Panc1 (cell line): ENCODE measurements around the gene NECTIN4. TPM values are rescaled to one million over a fixed set of nuclear protein-coding genes. Genes with fewer than 3 reads are reported as not detected.

Experiments used
- ATAC-seq: fragments of 200-7000 bp; cut with Tn5 transposase; 2 replicates; pipeline ENCODE4 v1.9.1; 2020; ENCODE audit warnings: mild to moderate bottlenecking, moderate library complexity
- BruUV-seq: library from RNA; stranded (reverse); fragments of 400-500 nt; replicated peaks from 2 replicates; lab custom pipeline; 2021; lab: Mats Ljungman, UMichigan
- CTCF ChIA-PET: fragments of 300-600 bp; sonication (Branson Sonifier 250); formaldehyde crosslinking; loops from one replicate; lab custom pipeline; 2022; ENCODE audit warnings: antibody characterized with exemption; lab: Charles Lee
- POLR2A ChIA-PET: fragments of 300-600 bp; sonication (Branson Sonifier 250); formaldehyde crosslinking; loops from one replicate; lab custom pipeline; 2022; ENCODE audit warnings: antibody characterized with exemption; lab: Charles Lee
- DNase-seq: peaks from one replicate; pipeline ENCODE4 v3.0.0-alpha.2; 2010; ENCODE audit warnings: low read depth, low spot score
- H3K27ac ChIP-seq: 2 replicates; pipeline ENCODE4 v1.5.1; 2011; ENCODE audit warnings: mild to moderate bottlenecking, low read length, inconsistent platforms
- H3K27me3 ChIP-seq: fragments of 200-500 bp; sonication (Bioruptor generic); 2 replicates; pipeline ENCODE4 v1.6.0; 2014; ENCODE audit warnings: low read length, inconsistent platforms; ENCODE audit not compliant: control insufficient read depth, insufficient read depth
- H3K36me3 ChIP-seq: fragments of 200-500 bp; sonication (Bioruptor generic); 2 replicates; pipeline ENCODE4 v1.5.1; 2014; ENCODE audit warnings: inconsistent platforms, mild to moderate bottlenecking, low read length, moderate library complexity; ENCODE audit not compliant: control insufficient read depth, insufficient read depth
- H3K4me1 ChIP-seq: 2 replicates; pipeline ENCODE4 v1.5.1; 2011; ENCODE audit warnings: inconsistent platforms, mild to moderate bottlenecking, low read length, moderate library complexity; ENCODE audit not compliant: control insufficient read depth, insufficient read depth
- H3K4me3 ChIP-seq, 2 experiments: 2 replicates each; pipeline ENCODE4 v1.5.1; 2011 to 2012; ENCODE audit warnings: low read depth in 2 of 2, low read length in 2 of 2, mild to moderate bottlenecking in 2 of 2, inconsistent platforms in 1 of 2, moderate library complexity in 1 of 2
- H3K9me3 ChIP-seq: fragments of 200-500 bp; sonication (Bioruptor generic); 2 replicates; pipeline ENCODE4 v1.5.1; 2014; ENCODE audit warnings: low read depth, mild to moderate bottlenecking, inconsistent platforms, low read length, moderate library complexity; ENCODE audit not compliant: control insufficient read depth, insufficient read depth
- CTCF ChIP-seq: fragments of 450-650 bp; IDR thresholded peaks from 2 replicates; pipeline ENCODE4 v1.5.1; 2017; ENCODE audit warnings: mild to moderate bottlenecking
- POLR2AphosphoS5 ChIP-seq: IDR thresholded peaks from 2 replicates; pipeline ENCODE4 v1.6.1; 2012; ENCODE audit warnings: mild to moderate bottlenecking, low read depth, low read length, moderate library complexity
- REST ChIP-seq, 2 experiments: IDR thresholded peaks; 2 replicates each; pipeline ENCODE4 v1.6.1; 2011 to 2012; ENCODE audit warnings: low read depth in 2 of 2, control low read depth in 1 of 2, low read length in 1 of 2, mild to moderate bottlenecking in 1 of 2, moderate library complexity in 1 of 2; ENCODE audit not compliant: insufficient read depth in 1 of 2
- SIN3A ChIP-seq: IDR thresholded peaks from 2 replicates; pipeline ENCODE4 v1.6.1; 2012; ENCODE audit warnings: low read depth, mild to moderate bottlenecking, low read length, moderate library complexity, borderline replicate concordance; ENCODE audit not compliant: insufficient read depth
- TCF7L2 ChIP-seq: IDR thresholded peaks from 2 replicates; pipeline ENCODE4 v1.6.1; 2011; ENCODE audit warnings: mild to moderate bottlenecking, low read depth, low read length, inconsistent platforms
- in situ Hi-C: cut with HindIII; loops from 2 replicates; pipeline ENCODE4 v1.10.0; 2016; ENCODE audit warnings: low sequenced_read_pairs, low pct_unique_long_range_greater_than_20kb
- intact Hi-C: fragments of 100-400 bp; cut with micrococcal nuclease; formaldehyde crosslinking; loops from one replicate; pipeline ENCODE4 v1.10.0; 2022; ENCODE audit not compliant: unreplicated experiment
- total RNA-seq: library from RNA; stranded (reverse); gene quantifications from one replicate; pipeline ENCODE4 v1.2.1, GENCODE V29; 2021; ENCODE audit not compliant: unreplicated experiment

The NECTIN4 gene
- total RNA-seq, 1 experiment from 2014 or later, result not detected

DNA sequence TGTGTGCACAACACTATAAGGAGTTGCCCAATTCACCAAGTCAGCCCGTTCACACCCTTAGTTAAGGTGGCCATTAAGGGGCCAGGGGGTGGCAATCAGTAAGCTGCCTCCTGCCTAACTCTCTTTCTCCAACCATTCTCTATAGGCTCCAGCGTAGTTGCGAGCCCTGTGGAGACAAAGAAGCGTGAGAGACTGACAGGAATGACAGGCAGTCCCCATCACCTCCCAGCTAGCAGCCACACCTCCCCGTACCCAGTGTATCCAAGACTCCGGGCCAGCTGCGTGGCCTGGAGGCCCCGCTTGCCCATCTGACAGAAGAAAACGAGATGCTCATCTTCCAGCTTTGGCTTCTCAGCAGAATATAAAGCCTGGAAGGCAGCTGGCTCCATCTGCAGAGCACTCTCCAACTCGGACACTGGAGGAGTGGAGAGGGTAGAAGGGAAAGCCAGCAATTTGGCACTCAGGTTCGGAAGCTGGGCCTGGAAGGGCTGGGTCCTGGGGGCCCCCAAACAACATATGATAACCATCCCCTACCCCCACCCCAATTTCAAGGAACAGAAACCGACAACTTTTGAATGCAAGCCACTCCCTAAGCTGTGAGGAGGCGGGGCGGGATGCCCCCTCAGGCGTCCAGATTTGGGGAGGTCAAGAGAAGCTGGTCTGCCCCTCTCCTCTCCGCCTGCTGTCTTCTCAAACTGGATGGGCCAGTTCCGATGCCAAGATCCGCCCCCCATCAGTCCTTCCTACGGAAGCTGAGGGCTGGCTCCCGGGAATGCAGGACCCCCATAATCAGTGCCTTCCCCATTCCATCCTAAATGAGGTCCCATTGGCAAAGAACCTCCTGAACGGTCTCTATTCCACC is 51.5 kb downstream of the NECTIN4 start:
- H3K4me1 ChIP-seq, result peaks cover 13% of the 10 kb centered on the region
- TF ChIP-seq REST (IDR thresholded peaks at IDR 0.05; ENCODE audit: insufficient read depth in 1 of 2, low read depth in 2 of 2, low read length in 1 of 2), result no peak
- no peak for TF ChIP-seq SIN3A
- TF ChIP-seq CTCF, result no peak
- no peak for TF ChIP-seq POLR2AphosphoS5
- no peak for TF ChIP-seq TCF7L2
- in situ Hi-C loops, result no loop called here
- peak overlapping the region; percentile 70 for H3K27ac ChIP-seq
- no peaks in the 10 kb centered on the region for H3K9me3 ChIP-seq
- H3K36me3 ChIP-seq, result peaks cover 9% of the 10 kb centered on the region
- ATAC-seq, result peak; percentile 6; the same call in 1 of the 2 replicates
- peak overlapping the region; percentile 68 to 84 for H3K4me3 ChIP-seq
- BruUV-seq, result no TSS peak
- DNase-seq, result no peak
- CTCF ChIA-PET, result interaction anchor here (1.0 kb wide), 1 partner anchor 17 kb away, joined by 7 read pairs; the partner anchor contains the start of gene F11R
- H3K27me3 ChIP-seq, result no peaks in the 10 kb centered on the region
- intact Hi-C loops, result no loop called here
- POLR2A ChIA-PET, result no interaction called here

- Histone ChIP-seq H3K36me3 (no peaks in the 10 kb centered on the region; the same call in 1 of the 2 replicates), H3K4me1 (peaks cover 8% of the 10 kb centered on the region; the same call in 1 of the 2 replicates), H3K27me3 (no peaks in the 10 kb centered on the region), H3K27ac (no peak overlapping the region), H3K4me3 (no peak overlapping the region), H3K9me3 (no peaks in the 10 kb centered on the region)
- intact Hi-C loops, result no loop called here
- CTCF ChIA-PET, result no interaction called here
- ATAC-seq (peak; percentile 31; the same call in 1 of the 2 replicates), DNase-seq (no peak)
- in situ Hi-C loops, result no loop called here
- POLR2A ChIA-PET, result no interaction called here
- TF ChIP-seq SIN3A (no peak), TCF7L2 (no peak), REST (IDR thresholded peaks at IDR 0.05; ENCODE audit: insufficient read depth in 1 of 2, low read depth in 2 of 2, low read length in 1 of 2) (no peak), CTCF (no peak), POLR2AphosphoS5 (no peak)
- BruUV-seq, result no TSS peak
These were observed 55.6 kb downstream of the NECTIN4 start for GRCh38 chr1:161033751-161034150.
